Endodermal cell (in vitro differentiated cells): Measurements from ENCODE around the gene ZMAT5. TPM values are rescaled to one million over a fixed set of nuclear protein-coding genes. Genes with fewer than 3 reads are reported as not detected.
A peak's percentile ranks its signal among the peaks of the same experiment; 100 is the strongest.

Experiments used
- DNase-seq: peaks from one replicate; pipeline ENCODE4 v3.0.0-alpha.2; 2017
- H3K27ac ChIP-seq: 2 replicates; pipeline ENCODE4 v1.5.1; 2013; ENCODE audit warnings: mild to moderate bottlenecking, low read depth, low read length, moderate library complexity
- H3K27me3 ChIP-seq: 2 replicates; pipeline ENCODE4 v1.6.1; 2013; ENCODE audit warnings: mild to moderate bottlenecking, low read length, moderate library complexity; ENCODE audit not compliant: insufficient read depth, control insufficient read depth, poor library complexity, severe bottlenecking
- H3K36me3 ChIP-seq: 2 replicates; pipeline ENCODE4 v1.7.0; 2013; ENCODE audit warnings: mild to moderate bottlenecking, low read length, moderate library complexity; ENCODE audit not compliant: control insufficient read depth, insufficient read depth
- H3K4me1 ChIP-seq: one replicate; pipeline ENCODE4 v1.7.0; 2013; ENCODE audit warnings: low read length; ENCODE audit not compliant: control insufficient read depth, insufficient read depth
- H3K4me3 ChIP-seq: 2 replicates; pipeline ENCODE4 v1.5.1; 2013; ENCODE audit warnings: mild to moderate bottlenecking, low read length, moderate library complexity
- H3K9ac ChIP-seq: 2 replicates; pipeline ENCODE4 v1.6.1; 2013; ENCODE audit warnings: mild to moderate bottlenecking, low read length, moderate library complexity; ENCODE audit not compliant: poor library complexity, severe bottlenecking; ENCODE audit errors: extremely low read depth
- H3K9me3 ChIP-seq: 2 replicates; pipeline ENCODE4 v1.6.1; 2013; ENCODE audit warnings: mild to moderate bottlenecking, low read length, moderate library complexity; ENCODE audit not compliant: control insufficient read depth
- H3K27ac Mint-ChIP-seq: 2 replicates; pipeline ENCODE4 v1.8.0; 2020; ENCODE audit warnings: mixed read lengths
- H3K27me3 Mint-ChIP-seq: 2 replicates; pipeline ENCODE4 v1.8.0; 2021; ENCODE audit warnings: mild to moderate bottlenecking, mixed read lengths; ENCODE audit not compliant: insufficient read depth
- H3K36me3 Mint-ChIP-seq: 2 replicates; pipeline ENCODE4 v1.8.0; 2020; ENCODE audit warnings: low read depth, mixed read lengths
- H3K4me1 Mint-ChIP-seq: 2 replicates; pipeline ENCODE4 v1.8.0; 2020; ENCODE audit warnings: mixed read lengths
- H3K4me3 Mint-ChIP-seq: 2 replicates; pipeline ENCODE4 v1.8.0; 2020; ENCODE audit warnings: mild to moderate bottlenecking, moderate library complexity, mixed read lengths
- H3K9me3 Mint-ChIP-seq: 2 replicates; pipeline ENCODE4 v1.8.0; 2020; ENCODE audit warnings: mild to moderate bottlenecking, mixed read lengths
- CTCF ChIP-seq: fragments of 200-600 bp; sonication (generic); conservative IDR thresholded peaks from 2 replicates; pipeline ENCODE4 v1.5.0; 2021; ENCODE audit warnings: antibody characterized with exemption, mild to moderate bottlenecking
- WGBS, 2 experiments: methylation state at CpG; one replicate each; pipeline versions ENCODE4 v1.1.5 to v1.1.7; 2013; ENCODE audit warnings: missing lambda C conversion rate in 2 of 2, mixed read lengths in 1 of 2; ENCODE audit not compliant: insufficient coverage in 1 of 2, insufficient read length in 1 of 2; 5-methylcytosine and 5-hydroxymethylcytosine counted together
- total RNA-seq, 2 donors: library from RNA; stranded (reverse); fragmentation: NEBNext Ultra II Directional in 1 of 2; extraction: Animal tissue kit (Norgen Biotek cat#: 25700) in 1 of 2; gene quantifications; 2 replicates in 1 of 2; 3 replicates in 1 of 2; pipeline ENCODE4 v1.2.1, GENCODE V29; 2021

ZMAT5 gene
- total RNA-seq, 2 donors from 2014 or later = 15.5 to 22.5 TPM

DNA sequence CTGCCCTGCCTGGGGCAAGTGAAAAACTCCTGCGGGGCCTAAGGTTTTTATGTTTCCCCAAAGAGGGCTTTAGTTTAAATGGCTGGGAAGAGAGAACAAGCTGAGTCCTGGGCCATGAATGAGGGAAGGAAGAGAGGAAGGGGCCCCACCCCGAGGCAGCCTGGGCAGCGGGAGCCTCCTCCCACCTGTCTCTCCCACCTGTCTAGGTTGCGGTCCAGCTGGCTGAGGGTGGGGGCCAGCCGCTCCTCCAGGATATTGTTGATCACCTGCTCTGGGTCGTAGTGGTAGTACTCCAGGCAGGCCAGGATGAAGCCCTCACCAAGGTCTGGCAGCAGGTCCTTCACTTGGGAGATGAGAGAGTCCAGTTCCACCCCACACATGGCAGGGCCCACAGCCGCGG lies 35.0 kb upstream of the ZMAT5 start:
- no peak for DNase-seq
- Histone ChIP-seq H3K27ac (no peak overlapping the region), H3K36me3 (peaks cover 78% of the 10 kb centered on the region)

DNA sequence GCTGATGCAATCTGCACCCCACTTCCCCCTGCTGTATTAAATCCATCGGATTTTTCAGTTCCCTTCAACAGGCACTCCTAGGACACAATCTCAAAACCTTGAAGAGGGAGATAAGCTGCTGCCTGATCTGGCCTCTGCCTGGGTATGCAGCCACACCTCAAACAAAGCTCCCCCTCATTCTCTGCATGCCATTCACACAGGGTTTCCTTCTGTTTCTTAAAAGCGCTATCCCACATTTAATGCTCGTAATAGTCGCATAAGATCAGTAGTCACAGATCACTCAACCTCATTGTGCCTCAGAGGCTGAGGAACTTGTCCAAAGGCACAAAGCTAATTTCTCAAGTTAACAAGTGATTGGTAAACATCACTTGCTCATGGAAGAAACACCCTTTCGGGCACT lies 34.3 kb upstream of the ZMAT5 start:
- peaks cover 9% of the 10 kb centered on the region for H3K4me1 Mint-ChIP-seq
- Histone ChIP-seq H3K27ac (no peak overlapping the region), H3K4me3 (no peak overlapping the region), H3K4me1 (peaks cover 4% of the 10 kb centered on the region), H3K9me3 (no peaks in the 10 kb centered on the region), H3K27me3 (no peaks in the 10 kb centered on the region), H3K9ac (no peak overlapping the region), H3K36me3 (peaks cover 73% of the 10 kb centered on the region)
- WGBS, 2 experiments = 79 to 87% methylated on average over 4 to 5 of the region's 5 CpGs
- peak; percentile 64 for DNase-seq
- H3K27ac Mint-ChIP-seq = peak overlapping the region; percentile 33
- peaks cover 48% of the 10 kb centered on the region for H3K36me3 Mint-ChIP-seq
- no peak overlapping the region for H3K4me3 Mint-ChIP-seq
- H3K27me3 Mint-ChIP-seq = no peaks in the 10 kb centered on the region
- TF ChIP-seq CTCF = no peak
- no peaks in the 10 kb centered on the region for H3K9me3 Mint-ChIP-seq

More for the DNA sequence above, 35.0 kb upstream of the ZMAT5 start:
- H3K27me3 ChIP-seq = no peaks in the 10 kb centered on the region
- peaks cover 4% of the 10 kb centered on the region for H3K4me1 ChIP-seq
- no peaks in the 10 kb centered on the region for H3K9me3 Mint-ChIP-seq
- H3K9me3 ChIP-seq = no peaks in the 10 kb centered on the region
- peaks cover 9% of the 10 kb centered on the region for H3K4me1 Mint-ChIP-seq
- H3K4me3 ChIP-seq = no peak overlapping the region
- no peak overlapping the region for H3K4me3 Mint-ChIP-seq
- H3K27me3 Mint-ChIP-seq = no peaks in the 10 kb centered on the region
- 96 to 100% methylated on average over 2 to 8 of the region's 8 CpGs for WGBS, 2 experiments
- TF ChIP-seq CTCF = no peak
- H3K36me3 Mint-ChIP-seq = peaks cover 51% of the 10 kb centered on the region
- peak overlapping the region; percentile 33 for H3K27ac Mint-ChIP-seq
- H3K9ac ChIP-seq = no peak overlapping the region

DNA sequence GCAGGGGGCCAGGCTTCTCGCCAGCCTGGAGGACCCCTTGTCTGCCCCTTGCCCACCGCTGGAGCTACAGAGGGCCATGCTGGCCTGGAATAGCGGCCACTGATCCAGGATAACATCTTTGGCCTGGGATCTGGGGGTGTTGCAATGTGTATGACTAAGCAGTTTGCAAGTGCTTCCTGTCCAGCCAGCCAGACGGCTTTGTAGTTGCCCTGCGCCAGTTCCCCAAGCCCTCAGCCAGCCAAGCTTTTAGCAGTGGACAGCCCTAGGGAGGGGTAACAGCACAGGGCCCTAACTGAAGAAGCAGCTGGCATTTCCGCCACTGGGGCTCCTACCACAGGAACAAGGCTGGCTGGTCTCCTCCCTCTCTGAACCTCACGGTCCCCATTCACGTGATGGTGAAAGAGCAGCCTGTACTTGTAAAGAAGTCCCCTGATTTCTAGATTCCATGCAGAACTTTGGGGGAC lies 32.4 kb upstream of the ZMAT5 start:
- H3K9ac ChIP-seq = no peak overlapping the region
- TF ChIP-seq CTCF = no peak
- DNase-seq = no peak
- H3K4me3 ChIP-seq = no peak overlapping the region
- H3K27me3 ChIP-seq = no peaks in the 10 kb centered on the region
- WGBS, 2 experiments = 95 to 96% methylated on average over 5 to 8 of the region's 8 CpGs
- Mint-ChIP-seq H3K9me3 (no peaks in the 10 kb centered on the region), H3K27ac (no peak overlapping the region), H3K4me3 (no peak overlapping the region), H3K4me1 (peaks cover 11% of the 10 kb centered on the region), H3K36me3 (peaks cover 40% of the 10 kb centered on the region), H3K27me3 (no peaks in the 10 kb centered on the region)
- no peak overlapping the region for H3K27ac ChIP-seq
- H3K4me1 ChIP-seq = peaks cover 4% of the 10 kb centered on the region
- no peaks in the 10 kb centered on the region for H3K9me3 ChIP-seq
- H3K36me3 ChIP-seq = peaks cover 69% of the 10 kb centered on the region
